H1 (cell line): ENCODE data around the gene THRB. TPM values are rescaled to one million over a fixed set of nuclear protein-coding genes. Genes with fewer than 3 reads are reported as not detected.

Source experiments
- CTCF ChIA-PET: fragments of 300-600 bp; sonication (Branson Sonifier 250); formaldehyde crosslinking; loops from one replicate; lab custom pipeline; 2021; ENCODE audit not compliant: partially characterized antibody; lab: Charles Lee
- POLR2A ChIA-PET: fragments of 300-600 bp; sonication (Branson Sonifier 250); formaldehyde crosslinking; loops from one replicate; lab custom pipeline; 2021; ENCODE audit warnings: inconsistent platforms; ENCODE audit not compliant: partially characterized antibody; lab: Charles Lee
- DNase-seq, 2 experiments: peaks; one replicate each; pipeline versions ENCODE4 v3.0.0 to v3.0.0-alpha.2; 2010 to 2022; ENCODE audit warnings: low spot score in 2 of 2, low read depth in 1 of 2, mixed read lengths in 1 of 2
- FAIRE-seq: peaks from 2 replicates; lab custom pipeline; 2011; peaks lifted over from hg19 to GRCh38; lab: Jason Lieb, UNC
- H2AFZ ChIP-seq: 2 replicates; pipeline ENCODE4 v1.8.1; 2012; ENCODE audit warnings: low read length, inconsistent platforms
- H2AK5ac ChIP-seq: 2 replicates; pipeline ENCODE4 v1.6.1; 2013; ENCODE audit warnings: low read depth, low read length
- H2BK120ac ChIP-seq: replicated peaks from 2 replicates; pipeline ENCODE3; 2013; ENCODE audit warnings: low read depth, low read length, inconsistent platforms
- H2BK12ac ChIP-seq: 2 replicates; pipeline ENCODE4 v1.6.1; 2013; ENCODE audit warnings: low read depth, low read length
- H2BK15ac ChIP-seq: 2 replicates; pipeline ENCODE4 v1.6.1; 2013; ENCODE audit warnings: low read length
- H2BK20ac ChIP-seq: 2 replicates; pipeline ENCODE4 v1.6.1; 2013; ENCODE audit warnings: low read length
- H2BK5ac ChIP-seq: 2 replicates; pipeline ENCODE4 v1.6.1; 2013; ENCODE audit warnings: low read depth, low read length
- H3K14ac ChIP-seq: 2 replicates; pipeline ENCODE4 v1.6.1; 2013; ENCODE audit warnings: inconsistent platforms; ENCODE audit not compliant: insufficient read length
- H3K18ac ChIP-seq: 2 replicates; pipeline ENCODE4 v1.6.1; 2013; ENCODE audit warnings: low read length; ENCODE audit errors: extremely low read depth
- H3K23ac ChIP-seq: 2 replicates; pipeline ENCODE4 v1.6.1; 2013; ENCODE audit warnings: inconsistent platforms; ENCODE audit not compliant: insufficient read length
- H3K23me2 ChIP-seq: 2 replicates; pipeline ENCODE4 v1.6.1; 2013; ENCODE audit warnings: low read depth, low read length
- H3K27ac ChIP-seq: 2 replicates; pipeline ENCODE4 v1.6.1; 2011; ENCODE audit warnings: low read depth, low read length, inconsistent platforms
- H3K27me3 ChIP-seq, 4 experiments: replicated peaks in 1 of 4; 1 replicate in 1 of 4; 2 replicates in 3 of 4; pipeline versions ENCODE4 v1.6.1 to v1.8.1; 2011 to 2013; ENCODE audit warnings: low read length in 3 of 4, mild to moderate bottlenecking in 3 of 4, inconsistent platforms in 2 of 4, mixed read lengths in 2 of 4, moderate library complexity in 1 of 4; ENCODE audit not compliant: control insufficient read depth in 3 of 4, insufficient read depth in 3 of 4; ENCODE audit errors: extremely low read depth in 1 of 4
- H3K36me3 ChIP-seq, 4 experiments: 2 replicates each; pipeline versions ENCODE4 v1.6.1 to v1.8.1; 2011 to 2013; ENCODE audit warnings: mild to moderate bottlenecking in 4 of 4, low read length in 3 of 4, moderate library complexity in 2 of 4, control low read depth in 1 of 4, inconsistent platforms in 1 of 4; ENCODE audit not compliant: insufficient read depth in 4 of 4, control insufficient read depth in 2 of 4
- H3K4ac ChIP-seq: replicated peaks from 2 replicates; pipeline ENCODE3; 2013; ENCODE audit warnings: low read length, low read depth, mixed read lengths, inconsistent platforms; ENCODE audit not compliant: insufficient read length
- H3K4me1 ChIP-seq, 4 experiments: replicated peaks in 1 of 4; 1 replicate in 1 of 4; 2 replicates in 3 of 4; pipeline versions ENCODE4 v1.6.1 to v1.8.1; 2011 to 2013; ENCODE audit warnings: low read length in 3 of 4, inconsistent platforms in 2 of 4, mixed read lengths in 1 of 4; ENCODE audit not compliant: insufficient read depth in 4 of 4, control insufficient read depth in 3 of 4
- H3K4me2 ChIP-seq, 2 experiments: 2 replicates each; pipeline versions ENCODE4 v1.6.1 to v1.8.1; 2011 to 2013; ENCODE audit warnings: low read depth in 2 of 2, low read length in 2 of 2, control low read depth in 1 of 2, inconsistent platforms in 1 of 2, mild to moderate bottlenecking in 1 of 2; ENCODE audit not compliant: insufficient read depth in 1 of 2
- H3K4me3 ChIP-seq, 4 experiments: fragments of 200-600, 300-600 bp in 1 of 4; sonication (generic), shearing (Covaris generic), sonication (Bioruptor Twin) in 1 of 4; 2 replicates each; pipeline versions ENCODE4 v1.5.1 to v1.8.1; 2011 to 2016; ENCODE audit warnings: low read length in 4 of 4, low read depth in 3 of 4, control low read depth in 2 of 4, inconsistent platforms in 2 of 4, mild to moderate bottlenecking in 2 of 4, mixed read lengths in 1 of 4, moderate library complexity in 1 of 4; ENCODE audit not compliant: insufficient read depth in 2 of 4; ENCODE audit errors: extremely low read depth in 1 of 4
- H3K56ac ChIP-seq: replicated peaks from 2 replicates; pipeline ENCODE3; 2013; ENCODE audit warnings: low read depth, mild to moderate bottlenecking, mixed read lengths, low read length, inconsistent platforms; ENCODE audit not compliant: insufficient read length
- H3K79me1 ChIP-seq: 2 replicates; pipeline ENCODE4 v1.6.1; 2013; ENCODE audit warnings: low read depth, low read length, control low read depth
- H3K79me2 ChIP-seq, 2 experiments: 2 replicates each; pipeline versions ENCODE4 v1.6.1 to v1.8.1; 2012 to 2013; ENCODE audit warnings: low read length in 2 of 2, mild to moderate bottlenecking in 2 of 2, inconsistent platforms in 1 of 2; ENCODE audit not compliant: insufficient read depth in 2 of 2, control insufficient read depth in 1 of 2
- H3K9ac ChIP-seq, 4 experiments: replicated peaks in 1 of 4; 1 replicate in 1 of 4; 2 replicates in 3 of 4; pipeline versions ENCODE4 v1.6.1 to v1.8.1; 2011 to 2013; ENCODE audit warnings: low read depth in 3 of 4, low read length in 3 of 4, control low read depth in 2 of 4, mild to moderate bottlenecking in 2 of 4, moderate library complexity in 2 of 4, inconsistent platforms in 1 of 4; ENCODE audit errors: extremely low read depth in 1 of 4
- H3K9me3 ChIP-seq, 2 experiments: 2 replicates each; pipeline versions ENCODE4 v1.6.1 to v1.8.1; 2012 to 2013; ENCODE audit warnings: mild to moderate bottlenecking in 2 of 2, moderate library complexity in 2 of 2, control low read depth in 1 of 2, inconsistent platforms in 1 of 2, low read depth in 1 of 2, low read length in 1 of 2, mixed read lengths in 1 of 2; ENCODE audit not compliant: insufficient read depth in 2 of 2
- H4K20me1 ChIP-seq, 2 experiments: replicated peaks in 1 of 2; 2 replicates each; pipeline versions ENCODE3 to v1.8.1; 2011 to 2013; ENCODE audit warnings: inconsistent platforms in 2 of 2, low read length in 2 of 2, mild to moderate bottlenecking in 1 of 2; ENCODE audit not compliant: insufficient read depth in 2 of 2, control insufficient read depth in 1 of 2
- H4K5ac ChIP-seq: 2 replicates; pipeline ENCODE4 v1.6.1; 2013; ENCODE audit warnings: low read length, low read depth, mixed read lengths, inconsistent platforms; ENCODE audit not compliant: insufficient read length
- H4K8ac ChIP-seq: 2 replicates; pipeline ENCODE4 v1.8.0; 2013; ENCODE audit warnings: mild to moderate bottlenecking, moderate library complexity, low read length, inconsistent platforms; ENCODE audit not compliant: insufficient read depth; ENCODE audit errors: extremely low read depth
- H4K91ac ChIP-seq: replicated peaks from 2 replicates; pipeline ENCODE3; 2013; ENCODE audit warnings: low read length, mixed read lengths, inconsistent platforms; ENCODE audit not compliant: insufficient read length
- WGBS, 2 experiments: shearing (Covaris generic) in 1 of 2; methylation state at CpG; one replicate each; pipeline versions ENCODE4 v1.1.6 to v1.1.7; 2013 to 2015; ENCODE audit warnings: low lambda C conversion rate in 2 of 2, mixed read lengths in 2 of 2, inconsistent platforms in 1 of 2, low coverage in 1 of 2, missing lambda C conversion rate in 1 of 2; ENCODE audit not compliant: insufficient replicate concordance in 2 of 2, insufficient coverage in 1 of 2, insufficient read length in 1 of 2; ENCODE audit errors: extremely low coverage in 1 of 2, missing lambda C conversion rate in 1 of 2; 5-methylcytosine and 5-hydroxymethylcytosine counted together
- polyA plus RNA-seq, 7 experiments: library from polyadenylated mRNA; depleted of rRNA in 3 of 7; stranded (reverse) in 5 of 7; unstranded in 2 of 7; fragments of >200 nt in 5 of 7; fragments of 200-250 nt in 2 of 7; gene quantifications; 1 replicate in 5 of 7; 2 replicates in 1 of 7; 4 replicates in 1 of 7; pipeline versions ENCODE4 v1.2.1 to v1.2.3, GENCODE V29; 2011 to 2013; ENCODE audit warnings: missing spikeins in 2 of 7, mixed read lengths in 2 of 7
- total RNA-seq: library from RNA; stranded (reverse); fragmentation: NEBNext Ultra II Directional; extraction: Animal tissue kit (Norgen Biotek cat#: 25700); gene quantifications from 2 replicates; pipeline ENCODE4 v1.2.1, GENCODE V29; 2021

THRB gene
- total and polyA plus RNA-seq, 2 of the 8 experiments (the other 6 are each of a cell fraction or from before 2014, with no cell fraction given), result 0.98 to 3.9 TPM

DNA sequence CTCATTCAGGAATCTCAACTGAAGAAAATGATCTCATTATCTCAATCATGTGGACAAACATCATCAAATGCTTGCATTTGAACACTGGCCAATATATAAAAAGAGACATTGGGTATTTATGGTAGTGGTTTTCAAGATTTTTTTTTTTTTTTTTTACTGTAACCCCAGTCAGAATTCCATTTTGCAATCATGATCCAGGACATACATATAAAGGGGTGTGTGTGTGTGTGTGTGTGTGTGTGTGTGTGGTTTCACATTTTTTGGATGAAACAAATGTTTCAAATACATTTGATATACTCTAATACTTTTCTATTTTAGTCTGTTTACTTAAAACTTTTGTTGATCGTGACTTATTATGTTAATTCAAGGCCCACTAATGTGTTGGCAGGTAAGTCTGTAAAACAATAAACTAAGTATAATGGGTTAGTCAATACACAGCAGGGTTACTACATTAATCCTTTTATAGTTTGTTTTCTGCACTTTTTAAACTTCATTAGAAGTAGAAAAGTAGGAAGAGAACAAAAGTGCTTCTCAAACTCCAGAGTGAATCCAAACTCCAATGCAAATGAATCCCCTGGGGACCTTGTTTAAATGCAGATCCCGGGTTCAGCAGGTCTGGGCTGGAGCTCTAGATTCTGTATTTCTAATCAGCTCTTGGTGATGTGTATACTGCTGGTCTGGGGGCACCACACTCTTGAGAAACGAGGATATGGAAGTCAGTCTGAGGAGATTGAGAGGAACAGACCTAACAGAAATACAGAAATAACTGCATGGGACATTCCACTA, 17.6 kb downstream of the THRB start:
- Histone ChIP-seq H4K91ac (peak overlapping the region; percentile 84), H3K79me2 (no peaks in the 10 kb centered on the region; a peak in 1 of 4 replicates), H2BK120ac (no peak overlapping the region), H2AK5ac (no peak overlapping the region), H3K79me1 (no peaks in the 10 kb centered on the region), H3K4me1 (peaks cover 3 to 17% (median 7%) of the 10 kb centered on the region in 4 experiments; a peak in 6 of 7 replicates), H3K56ac (no peak overlapping the region), H3K23me2 (peaks cover 2% of the 10 kb centered on the region; the same call in 1 of the 2 replicates), H3K4ac (no peak overlapping the region), H3K14ac (no peak overlapping the region), H3K9ac (no peak overlapping the region), H2BK5ac (no peak overlapping the region; the same call in 1 of the 2 replicates), H3K27me3 (peaks cover 0 to 5% (median 1%) of the 10 kb centered on the region in 4 experiments; a peak in 3 of 7 replicates), H2BK20ac (peak overlapping the region; percentile 92), H3K23ac (no peak overlapping the region), H4K8ac (no peak overlapping the region), H4K5ac (peak overlapping the region; percentile 55), H3K4me3 (peak overlapping the region in 1 of 4 experiments; percentile 37; a peak in 3 of 8 replicates), H2BK12ac (peak overlapping the region; percentile 68; the same call in 1 of the 2 replicates), H3K4me2 (peak overlapping the region; percentile 58 to 63), H3K27ac (no peak overlapping the region), H3K9me3 (peaks cover 0 to 3% of the 10 kb centered on the region in 2 experiments; a peak in 1 of 4 replicates), H3K18ac (peak overlapping the region; percentile 81; the same call in 1 of the 2 replicates), H2AFZ (no peak overlapping the region), H4K20me1 (no peaks in the 10 kb centered on the region), H3K36me3 (no peaks in the 10 kb centered on the region; a peak in 1 of 8 replicates), H2BK15ac (no peak overlapping the region)
- 5% methylated on average over 3 of the region's 3 CpGs; no CpG with 5 or more reads in 1 of the 2 experiments for WGBS, 2 experiments
- DNase-seq, result no peak
- ChIA-PET POLR2A (interaction anchor here (0.9 to 1.9 kb wide), 3 partner anchors 10 to 26 kb away, joined by 3 to 5 read pairs (median 3); no protein-coding TSS in a partner anchor), CTCF (interaction anchor here (0.9 to 1.7 kb wide), 6 partner anchors 9 to 164 kb away, joined by 3 to 5 read pairs (median 4); no protein-coding TSS in a partner anchor)
- peak; percentile 94 for FAIRE-seq
